ENCODE measurements around the gene ZNF195.
A peak's percentile ranks its signal among the peaks of the same experiment; 100 is the strongest.
"Not testable (repeated sequence)": the region's sequence is repeated elsewhere in the genome, so short reads cannot be mapped to it uniquely, and the experiment has no call there.

ZNF195 gene

DNA sequence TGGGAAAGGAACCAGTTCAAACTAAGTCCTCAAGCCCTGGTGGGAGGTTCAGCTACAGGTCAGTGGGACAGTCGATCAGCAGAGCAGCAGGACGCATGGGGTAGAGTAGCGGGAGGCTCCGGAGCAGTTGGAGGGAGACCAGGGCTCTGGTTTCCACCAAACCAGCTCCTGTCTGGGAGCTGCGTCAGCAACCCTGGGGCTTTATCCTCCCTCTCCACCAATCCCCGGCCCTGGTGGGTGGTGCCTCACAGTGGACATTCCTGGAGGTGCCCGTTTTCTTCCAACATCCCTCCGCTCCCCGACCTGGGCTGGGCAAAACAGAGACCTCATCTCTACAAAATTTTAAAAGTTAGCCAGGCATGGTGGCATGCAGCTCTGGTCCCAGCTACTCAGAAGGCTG, 32.4 kb downstream of the ZNF195 start:
- DNase-seq = no peak

DNA sequence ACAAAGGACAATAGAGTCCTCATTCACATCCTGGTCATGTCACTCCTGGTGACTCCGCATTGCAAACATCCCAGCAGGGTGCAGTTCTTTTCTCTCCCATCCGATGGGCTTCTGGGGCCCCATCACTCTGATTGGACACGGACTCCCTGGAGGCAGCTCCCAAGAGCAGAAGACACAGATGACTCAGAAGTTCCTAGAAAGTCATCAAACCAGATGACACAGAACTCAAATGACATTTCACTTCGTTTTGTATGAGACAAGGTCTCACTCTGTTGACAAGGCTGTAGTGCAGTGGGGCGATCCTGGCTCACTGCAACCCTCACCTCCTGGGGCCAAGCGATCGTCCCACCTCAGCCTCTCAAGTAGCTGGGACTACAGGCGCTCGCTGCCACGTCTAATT, 33.2 kb downstream of the ZNF195 start:
- no peak for DNase-seq

DNA sequence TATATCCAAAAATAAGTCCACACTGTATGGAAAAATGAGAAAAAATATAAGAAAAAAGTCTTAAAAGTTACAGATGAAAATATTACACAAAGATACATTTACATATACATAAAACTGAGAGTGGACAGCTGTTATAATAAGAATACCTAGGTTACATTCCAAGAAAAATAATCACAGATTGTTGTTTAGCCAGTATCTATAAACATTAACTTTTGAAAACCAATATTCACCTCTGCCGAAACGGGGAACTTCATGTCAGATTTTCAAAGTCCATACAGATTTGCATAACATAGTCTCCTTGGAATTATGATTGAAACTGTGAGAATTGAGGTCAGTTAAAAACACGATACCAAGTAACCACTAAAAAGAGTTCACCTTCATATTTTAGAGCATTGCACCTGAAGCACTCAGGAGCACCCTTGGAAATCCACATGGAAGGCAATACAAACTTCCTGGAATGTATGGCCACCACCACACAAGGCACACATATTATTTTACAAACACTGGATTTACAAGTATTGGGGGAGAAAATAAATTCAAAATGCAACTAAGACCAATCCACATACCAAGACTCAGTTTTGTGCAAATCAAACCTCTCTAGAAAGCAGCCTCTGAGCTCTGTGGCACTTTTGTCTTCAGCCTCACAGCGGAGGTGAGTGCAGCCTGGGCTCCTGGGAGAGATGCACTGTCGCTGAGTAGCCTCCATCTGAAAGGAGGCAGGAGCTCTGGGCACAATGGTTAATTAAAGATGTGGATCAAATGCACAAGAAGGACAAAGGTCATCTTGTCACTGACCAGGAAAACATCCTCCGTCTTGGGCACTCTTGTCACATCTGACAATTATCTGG, 34.4 kb downstream of the ZNF195 start:
- DNase-seq = no peak

DNA sequence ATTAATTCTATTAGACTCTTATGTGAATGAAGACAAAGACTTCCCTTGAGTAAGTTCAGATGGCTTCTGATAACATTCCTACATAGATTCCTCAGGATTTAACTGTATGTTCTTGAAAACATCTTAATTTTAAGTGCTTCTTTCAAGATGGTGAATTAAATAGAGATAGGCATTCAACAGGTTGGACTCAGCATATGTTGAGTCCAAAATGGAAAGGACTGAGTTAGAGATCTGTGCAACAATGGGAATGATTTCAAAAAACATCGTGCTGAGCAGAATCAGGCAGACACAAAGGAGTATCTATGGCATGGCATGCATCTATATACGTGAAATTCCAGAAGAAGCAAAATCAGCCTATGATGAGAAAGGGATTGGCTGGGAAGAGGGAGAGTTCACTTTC, 36.2 kb downstream of the ZNF195 start:
- DNase-seq = no peak

DNA sequence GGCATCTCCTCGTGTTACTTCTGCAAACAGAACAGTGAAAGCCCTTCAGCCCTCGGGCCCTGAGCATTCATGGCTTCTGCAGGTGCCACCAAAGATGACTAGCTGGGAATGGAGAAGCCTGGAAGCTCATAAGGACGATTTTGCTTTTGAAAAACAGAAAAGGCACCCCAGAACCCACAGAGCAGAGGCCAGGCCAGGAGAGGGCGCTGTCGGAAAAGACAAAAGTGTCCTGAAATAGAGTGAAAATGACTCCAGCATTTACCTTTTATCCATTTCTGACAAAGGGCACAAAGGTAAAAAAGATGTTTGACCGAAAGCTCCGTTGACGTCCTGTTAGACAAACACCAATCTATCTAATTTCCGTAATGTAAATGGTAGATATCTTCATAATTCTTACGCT, 37.6 kb downstream of the ZNF195 start:
- peak in 1 of 14 donors; percentile 14 for DNase-seq

DNA sequence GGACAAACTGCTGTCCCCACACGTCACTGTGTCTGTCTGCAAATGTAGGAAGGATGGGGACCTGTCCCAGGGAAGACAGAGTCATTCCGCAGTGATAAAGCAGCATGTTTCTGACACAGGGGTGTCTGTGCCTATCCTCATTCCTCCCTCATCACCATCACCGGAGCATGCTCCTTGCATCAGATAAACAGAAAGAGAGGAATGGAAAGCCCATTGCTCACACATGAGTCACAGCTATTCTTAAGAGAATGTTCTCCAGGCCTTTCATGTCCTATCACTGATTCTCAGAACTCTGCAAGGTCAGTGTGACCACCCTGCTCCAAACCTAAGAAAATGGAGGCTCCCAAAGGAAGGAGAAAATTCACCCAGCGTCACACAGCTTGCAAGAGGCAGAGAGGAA, 38.9 kb downstream of the ZNF195 start:
- DNase-seq = no peak

DNA sequence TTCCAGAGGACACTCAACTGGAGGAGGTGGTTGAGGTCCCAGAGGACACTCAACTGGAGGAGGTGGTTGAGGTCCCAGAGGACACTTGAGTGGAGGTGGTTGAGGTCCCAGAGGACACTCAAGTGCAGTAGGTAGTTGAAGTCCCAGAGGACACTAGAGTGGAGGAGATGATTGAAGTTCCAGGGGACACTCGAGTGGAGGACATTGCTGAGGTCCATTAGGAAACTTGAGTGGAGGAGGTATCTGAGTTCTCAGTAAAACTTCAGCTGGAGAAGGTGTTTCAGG, 39.7 kb downstream of the ZNF195 start:
- no peak for DNase-seq

DNA sequence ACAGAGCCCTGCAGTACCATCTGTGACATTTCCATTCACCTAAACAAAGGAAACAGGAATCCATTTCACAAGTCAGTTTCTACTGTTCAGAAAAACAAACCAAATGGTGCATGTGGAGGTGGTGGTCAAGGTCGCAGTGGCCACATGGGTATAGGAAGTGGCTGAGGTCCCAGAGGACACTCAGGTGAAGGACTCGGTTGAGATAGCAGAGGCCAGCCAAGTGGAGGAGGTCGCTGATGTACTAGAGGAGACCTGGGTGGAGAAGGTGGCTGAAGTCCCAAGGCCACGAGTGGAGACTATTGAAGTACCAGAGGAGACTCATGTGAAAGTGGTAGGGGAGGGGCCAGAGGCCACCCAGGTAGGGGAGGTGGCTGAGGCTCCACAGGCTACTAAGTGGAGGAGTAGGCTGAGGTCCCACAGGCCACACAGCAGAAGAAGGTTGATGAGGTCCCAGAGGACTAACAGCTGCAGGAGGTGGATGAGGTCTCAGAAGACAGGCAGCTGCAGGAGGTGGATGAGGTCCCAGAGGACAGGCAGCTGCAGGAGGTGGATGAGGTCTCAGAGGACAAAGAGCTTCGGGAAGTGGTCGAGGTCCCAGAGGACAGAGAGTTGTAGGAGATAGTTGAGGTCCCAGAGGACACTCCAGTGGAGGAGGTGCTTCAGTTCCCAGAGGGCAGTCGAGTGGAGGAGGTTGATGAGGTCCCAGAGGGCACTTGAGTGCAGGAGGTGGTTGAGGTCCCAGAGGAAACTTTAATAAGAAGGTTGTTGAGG, 40.2 kb downstream of the ZNF195 start:
- no peak for DNase-seq

DNA sequence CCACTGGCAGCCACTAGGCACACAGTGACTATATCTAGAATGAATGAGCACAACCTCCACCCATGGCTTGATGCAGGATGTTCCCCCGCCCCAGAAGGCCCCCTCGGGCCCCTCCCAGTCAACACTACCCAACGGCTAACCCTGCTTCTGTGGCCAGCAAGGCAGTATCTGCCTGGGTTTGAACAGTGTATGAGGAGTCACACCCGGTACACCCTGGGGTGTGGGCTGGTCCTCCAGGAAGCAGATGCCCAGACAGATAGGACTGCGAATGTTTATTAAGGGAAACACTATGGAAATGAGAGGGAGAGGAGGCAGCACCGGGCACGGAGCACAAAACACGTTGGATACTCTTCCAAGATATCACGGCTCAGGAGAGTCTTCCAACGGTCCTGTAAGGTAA, 42.5 kb downstream of the ZNF195 start:
- not testable (repeated sequence) for DNase-seq

DNA sequence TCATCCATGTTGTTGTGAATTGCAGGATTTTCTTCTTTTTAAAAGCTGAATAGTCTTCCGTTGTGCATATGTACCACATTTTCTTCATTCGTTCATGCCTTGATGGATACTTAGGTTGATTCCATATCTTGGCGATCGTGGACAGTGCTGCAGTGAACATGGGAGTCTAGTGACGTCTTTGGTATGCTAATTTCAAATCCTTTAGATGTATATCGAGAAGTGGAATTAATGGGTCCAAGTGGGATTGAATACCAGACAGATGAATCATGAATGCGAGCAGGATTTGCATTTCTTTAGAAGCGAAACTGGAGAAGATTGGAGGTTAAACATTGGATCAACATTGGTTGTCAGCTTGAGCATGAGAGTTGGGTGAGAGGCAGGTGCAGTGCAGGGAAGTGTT, 45.8 kb downstream of the ZNF195 start:
- DNase-seq = not testable (repeated sequence)

DNA sequence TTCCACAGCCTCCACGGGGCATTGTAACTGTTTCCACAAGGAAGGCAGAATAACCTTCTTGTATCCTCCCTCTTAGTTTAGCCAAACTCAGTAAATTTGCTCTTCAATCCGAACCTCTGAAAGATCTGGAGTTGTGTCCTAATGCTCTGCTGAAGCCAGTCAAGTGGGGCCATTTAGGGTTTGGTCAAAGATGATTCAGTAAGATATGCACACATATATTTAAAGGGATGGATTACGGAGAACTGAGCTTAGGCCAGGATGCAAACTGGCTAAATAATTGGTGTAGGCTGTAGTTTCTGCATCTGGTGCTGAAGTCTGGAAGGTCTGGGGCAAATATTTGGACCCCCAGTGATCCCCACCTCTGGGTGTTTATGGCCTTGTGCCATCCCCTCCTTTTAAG, 47.9 kb downstream of the ZNF195 start:
- DNase-seq = not testable (repeated sequence)

DNA sequence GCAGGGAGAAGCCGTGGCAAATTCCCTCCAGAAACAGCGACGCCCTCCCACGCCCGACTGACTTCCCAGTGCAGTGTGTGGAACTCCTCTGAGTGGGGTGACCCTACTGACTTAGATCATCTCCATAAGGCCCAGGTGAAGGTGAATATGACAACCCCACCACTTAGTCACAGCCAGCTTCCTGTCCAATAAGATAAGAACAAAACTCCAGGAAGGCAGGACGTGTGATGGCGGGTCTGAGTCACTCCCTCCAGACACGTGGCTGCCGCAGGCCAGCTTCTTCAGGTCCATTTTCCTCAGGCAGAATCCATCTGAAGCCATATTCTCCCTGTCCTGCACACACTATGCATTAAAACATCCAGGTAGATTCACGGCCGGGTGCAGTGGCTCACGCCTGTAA, 48.9 kb downstream of the ZNF195 start:
- DNase-seq = not testable (repeated sequence)

DNA sequence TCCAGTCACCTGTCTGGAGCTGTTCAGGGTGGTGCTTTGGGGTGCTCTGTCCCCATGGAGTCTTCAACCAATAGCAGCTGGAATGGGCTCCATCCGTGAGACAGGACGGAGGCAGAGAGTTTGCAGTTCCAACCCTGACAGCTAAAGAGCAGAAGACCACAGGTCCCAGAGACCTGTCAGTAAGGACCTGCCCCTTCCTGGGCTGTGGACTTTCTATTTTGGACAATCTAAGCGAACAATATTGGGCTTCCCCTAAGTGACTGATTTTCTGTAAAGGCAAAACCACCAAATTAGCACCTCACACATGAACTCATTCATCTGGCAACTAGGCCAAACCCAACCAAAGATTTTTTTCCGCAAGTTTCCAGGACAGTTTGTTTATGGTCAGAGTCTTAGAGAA, 50.4 kb downstream of the ZNF195 start:
- DNase-seq = not testable (repeated sequence)

DNA sequence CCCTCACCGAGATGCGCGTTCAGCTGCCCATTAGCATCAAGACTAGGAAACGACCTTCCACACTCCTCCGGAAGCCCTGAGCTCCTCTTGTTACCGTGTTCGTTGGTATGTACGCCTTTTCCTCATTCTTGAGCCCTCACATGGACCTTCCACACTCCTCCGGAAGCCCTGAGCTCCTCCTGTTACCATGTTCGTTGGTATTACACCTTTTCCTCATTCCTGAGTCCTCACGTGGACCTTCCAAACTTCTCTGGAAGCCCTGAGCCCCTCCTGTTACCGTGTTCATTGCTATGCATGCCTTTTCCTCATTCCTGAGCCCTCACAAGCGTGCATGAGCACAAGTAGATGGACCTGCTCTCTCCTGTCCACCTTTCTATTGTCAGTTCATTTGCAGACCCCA, 52.5 kb downstream of the ZNF195 start:
- DNase-seq = not testable (repeated sequence)

DNA sequence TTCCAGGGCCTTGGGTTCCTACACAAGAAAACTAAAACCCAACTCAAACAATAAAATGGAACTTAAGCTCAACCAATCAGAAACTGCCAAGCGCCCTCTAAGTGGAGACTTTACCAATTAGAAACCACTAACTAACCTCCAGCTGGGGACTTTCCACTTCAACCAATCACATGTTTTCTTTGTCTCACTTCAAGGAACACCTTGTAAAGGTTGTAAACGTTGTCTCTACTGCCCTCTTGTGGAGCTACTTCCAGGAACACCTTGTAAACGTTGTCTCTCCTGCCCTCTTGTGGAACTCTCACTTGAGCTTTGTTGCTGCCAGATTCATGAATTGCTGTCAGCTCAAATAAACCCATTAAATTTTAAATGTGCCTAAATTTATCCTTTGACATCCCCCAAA, 54.2 kb downstream of the ZNF195 start:
- DNase-seq = not testable (repeated sequence)
